Mesendoderm (in vitro differentiated cells): ENCODE results near the gene ADGRD1.
A peak's percentile ranks its signal among the peaks of the same experiment; 100 is the strongest.

Experiments
- DNase-seq: peaks from one replicate; pipeline ENCODE4 v3.0.0; 2013
- H2AK5ac ChIP-seq: 2 replicates; pipeline ENCODE4 v1.6.1; 2013; ENCODE audit warnings: low read length, inconsistent platforms
- H2BK120ac ChIP-seq: 2 replicates; pipeline ENCODE4 v1.6.1; 2013; ENCODE audit warnings: low read depth, mild to moderate bottlenecking, low read length, moderate library complexity, mixed read lengths
- H2BK15ac ChIP-seq: replicated peaks from 2 replicates; pipeline ENCODE4 v1.6.1; 2013; ENCODE audit warnings: low read depth, mild to moderate bottlenecking, moderate library complexity
- H2BK5ac ChIP-seq: 2 replicates; pipeline ENCODE4 v1.6.1; 2013; ENCODE audit warnings: low read length, inconsistent platforms
- H3K18ac ChIP-seq: 2 replicates; pipeline ENCODE4 v1.6.1; 2013; ENCODE audit warnings: mild to moderate bottlenecking, low read length, mixed read lengths
- H3K23ac ChIP-seq: one replicate; pipeline ENCODE4 v1.6.1; 2013; ENCODE audit warnings: low read length
- H3K27ac ChIP-seq: 2 replicates; pipeline ENCODE4 v1.5.1; 2013; ENCODE audit warnings: low read depth, mild to moderate bottlenecking, inconsistent platforms, low read length, moderate library complexity
- H3K27me3 ChIP-seq: 2 replicates; pipeline ENCODE4 v1.6.1; 2013; ENCODE audit warnings: low read length, control low read depth, mild to moderate bottlenecking, inconsistent platforms; ENCODE audit not compliant: insufficient read depth, poor library complexity
- H3K36me3 ChIP-seq: 2 replicates; pipeline ENCODE4 v1.6.1; 2013; ENCODE audit warnings: low read length, inconsistent platforms; ENCODE audit not compliant: control insufficient read depth, insufficient read depth
- H3K4ac ChIP-seq: one replicate; pipeline ENCODE4 v1.6.1; 2013; ENCODE audit warnings: low read depth, mild to moderate bottlenecking, low read length, moderate library complexity
- H3K4me1 ChIP-seq: 2 replicates; pipeline ENCODE4 v1.6.1; 2013; ENCODE audit warnings: low read depth, low read length, inconsistent platforms; ENCODE audit not compliant: control insufficient read depth
- H3K4me2 ChIP-seq: 2 replicates; pipeline ENCODE4 v1.6.1; 2013; ENCODE audit warnings: low read length
- H3K4me3 ChIP-seq: 2 replicates; pipeline ENCODE4 v1.5.1; 2013; ENCODE audit warnings: mild to moderate bottlenecking, low read length
- H3K56ac ChIP-seq: one replicate; pipeline ENCODE4 v1.6.1; 2013; ENCODE audit warnings: low read length
- H3K79me1 ChIP-seq: 2 replicates; pipeline ENCODE4 v1.6.1; 2013; ENCODE audit warnings: low read length, inconsistent platforms
- H3K79me2 ChIP-seq: 2 replicates; pipeline ENCODE4 v1.6.1; 2013; ENCODE audit warnings: mild to moderate bottlenecking, low read length; ENCODE audit not compliant: control insufficient read depth, insufficient read depth
- H3K9ac ChIP-seq: 2 replicates; pipeline ENCODE4 v1.6.1; 2013; ENCODE audit warnings: low read length, inconsistent platforms
- H4K5ac ChIP-seq: one replicate; pipeline ENCODE4 v1.6.1; 2013; ENCODE audit warnings: low read length
- H4K8ac ChIP-seq: one replicate; pipeline ENCODE4 v1.6.1; 2013; ENCODE audit warnings: low read depth, mild to moderate bottlenecking, control low read depth, low read length, moderate library complexity
- WGBS: extraction: QIAGEN DNeasy Blood & Tissue Kit; methylation state at CpG from one replicate; pipeline ENCODE4 v1.1.7; 2013; ENCODE audit warnings: low lambda C conversion rate, missing lambda C conversion rate; ENCODE audit not compliant: insufficient coverage; ENCODE audit errors: extremely low coverage; 5-methylcytosine and 5-hydroxymethylcytosine counted together

ADGRD1 gene

GRCh38 chr12:130944878-130945277, 8.8 kb upstream of the ADGRD1 start:
- Histone ChIP-seq H2BK15ac (no peak overlapping the region), H3K36me3 (no peaks in the 10 kb centered on the region), H3K27me3 (no peaks in the 10 kb centered on the region), H2BK5ac (no peak overlapping the region), H3K23ac (no peak overlapping the region), H3K4ac (no peak overlapping the region), H4K5ac (no peak overlapping the region), H3K4me1 (no peaks in the 10 kb centered on the region), H3K79me2 (no peaks in the 10 kb centered on the region), H3K4me2 (no peak overlapping the region), H3K18ac (no peak overlapping the region), H3K27ac (no peak overlapping the region), H3K56ac (no peak overlapping the region), H2BK120ac (no peak overlapping the region), H3K79me1 (no peaks in the 10 kb centered on the region), H3K4me3 (no peak overlapping the region), H3K9ac (no peak overlapping the region), H4K8ac (no peak overlapping the region), H2AK5ac (no peak overlapping the region)
- no peak for DNase-seq

GRCh38 chr12:130945786-130946492, 7.8 kb upstream of the ADGRD1 start:
- H4K8ac ChIP-seq, result no peak overlapping the region

DNA sequence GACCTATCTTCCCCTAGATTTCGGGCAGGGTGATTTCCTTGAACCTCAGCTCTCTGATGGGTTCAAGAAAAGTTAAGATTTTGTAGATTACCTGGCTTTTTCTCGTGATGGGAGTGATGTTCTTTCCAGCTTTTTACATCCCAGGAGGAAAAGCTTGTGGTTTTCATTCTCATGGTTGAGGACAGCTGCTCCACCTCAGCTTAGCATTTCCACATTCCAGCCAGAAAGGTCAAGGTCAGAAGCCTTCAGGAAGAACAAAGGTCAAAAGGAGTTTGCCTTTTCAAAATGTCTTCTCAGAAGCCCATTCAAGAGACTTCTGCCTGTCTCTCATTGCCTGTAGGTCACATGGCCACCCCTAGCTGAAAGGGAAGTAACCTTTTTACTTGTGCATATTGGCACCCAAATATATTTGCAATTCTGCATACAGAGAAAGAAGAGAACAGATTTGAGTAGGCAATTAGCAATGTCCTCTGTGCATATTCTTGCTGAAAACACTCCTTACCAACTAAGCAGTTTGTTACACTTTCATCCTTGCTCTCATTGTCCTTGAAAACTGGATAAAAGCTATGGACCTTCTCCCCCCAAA, 6.6 kb upstream of the ADGRD1 start:
- H3K27me3 ChIP-seq, result no peaks in the 10 kb centered on the region
- H3K27ac ChIP-seq, result no peak overlapping the region
- no peak overlapping the region for H2BK120ac ChIP-seq
- no peaks in the 10 kb centered on the region for H3K79me1 ChIP-seq
- H4K8ac ChIP-seq, result no peak overlapping the region
- no peak overlapping the region for H3K18ac ChIP-seq
- H3K36me3 ChIP-seq, result no peaks in the 10 kb centered on the region
- no peak overlapping the region for H3K4ac ChIP-seq
- H3K4me3 ChIP-seq, result no peak overlapping the region
- WGBS, result no CpG with 5 or more reads among the region's 2 CpGs
- no peak overlapping the region for H2AK5ac ChIP-seq
- H2BK5ac ChIP-seq, result no peak overlapping the region
- no peak overlapping the region for H3K23ac ChIP-seq
- no peak overlapping the region for H2BK15ac ChIP-seq
- H3K9ac ChIP-seq, result no peak overlapping the region
- H3K79me2 ChIP-seq, result no peaks in the 10 kb centered on the region
- no peak overlapping the region for H4K5ac ChIP-seq
- H3K4me1 ChIP-seq, result peaks cover under 1% of the 10 kb centered on the region
- H3K4me2 ChIP-seq, result no peak overlapping the region
- H3K56ac ChIP-seq, result no peak overlapping the region
- DNase-seq, result no peak

More at GRCh38 chr12:130945786-130946492, 7.8 kb upstream of the ADGRD1 start:
- DNase-seq, result no peak
- H3K56ac ChIP-seq, result no peak overlapping the region
- H2BK120ac ChIP-seq, result no peak overlapping the region
- no peaks in the 10 kb centered on the region for H3K36me3 ChIP-seq
- no peak overlapping the region for H4K5ac ChIP-seq
- no peak overlapping the region for H2AK5ac ChIP-seq
- H3K27ac ChIP-seq, result no peak overlapping the region
- H3K27me3 ChIP-seq, result no peaks in the 10 kb centered on the region
- no peak overlapping the region for H2BK5ac ChIP-seq
- no peak overlapping the region for H2BK15ac ChIP-seq
- no CpG with 5 or more reads among the region's 7 CpGs for WGBS
- H3K4me2 ChIP-seq, result no peak overlapping the region
- H3K79me2 ChIP-seq, result no peaks in the 10 kb centered on the region
- H3K4me1 ChIP-seq, result no peaks in the 10 kb centered on the region
- H3K79me1 ChIP-seq, result no peaks in the 10 kb centered on the region
- H3K23ac ChIP-seq, result no peak overlapping the region
- no peak overlapping the region for H3K4ac ChIP-seq
- no peak overlapping the region for H3K4me3 ChIP-seq
- no peak overlapping the region for H3K9ac ChIP-seq
- no peak overlapping the region for H3K18ac ChIP-seq

DNA sequence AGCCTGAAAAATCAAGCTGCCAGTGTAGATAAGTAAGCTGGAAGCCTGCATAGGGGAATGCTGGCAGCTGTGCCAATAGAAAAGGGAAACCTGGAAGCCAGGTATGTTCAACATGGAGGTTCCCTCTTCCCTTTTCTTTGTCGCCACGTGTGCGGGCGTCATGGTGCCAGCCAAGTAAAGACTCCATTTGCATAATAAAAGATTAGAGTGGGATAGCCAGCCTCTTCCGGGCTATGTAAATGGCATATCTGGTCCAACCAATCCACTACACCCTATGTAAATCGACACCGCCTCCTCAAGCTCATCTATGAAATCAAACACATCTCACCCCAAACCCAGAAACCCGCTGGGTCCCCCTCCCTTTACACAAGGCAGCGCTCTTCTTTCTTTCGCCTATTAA, 5.6 kb upstream of the ADGRD1 start:
- H3K18ac ChIP-seq, result no peak overlapping the region
- no peak overlapping the region for H3K9ac ChIP-seq
- H3K56ac ChIP-seq, result no peak overlapping the region
- H3K4me3 ChIP-seq, result no peak overlapping the region
- H3K27me3 ChIP-seq, result no peaks in the 10 kb centered on the region
- H3K4me1 ChIP-seq, result peaks cover 2% of the 10 kb centered on the region
- H2BK15ac ChIP-seq, result no peak overlapping the region
- peak; percentile 67 for DNase-seq
- H3K4ac ChIP-seq, result no peak overlapping the region
- H4K8ac ChIP-seq, result no peak overlapping the region
- H3K4me2 ChIP-seq, result no peak overlapping the region
- no peak overlapping the region for H2BK120ac ChIP-seq
- no peak overlapping the region for H2AK5ac ChIP-seq
- no peak overlapping the region for H4K5ac ChIP-seq
- H3K23ac ChIP-seq, result no peak overlapping the region
- H3K79me1 ChIP-seq, result no peaks in the 10 kb centered on the region
- H2BK5ac ChIP-seq, result no peak overlapping the region
- H3K79me2 ChIP-seq, result no peaks in the 10 kb centered on the region
- no peak overlapping the region for H3K27ac ChIP-seq
- H3K36me3 ChIP-seq, result no peaks in the 10 kb centered on the region
- no CpG with 5 or more reads among the region's 10 CpGs for WGBS

DNA sequence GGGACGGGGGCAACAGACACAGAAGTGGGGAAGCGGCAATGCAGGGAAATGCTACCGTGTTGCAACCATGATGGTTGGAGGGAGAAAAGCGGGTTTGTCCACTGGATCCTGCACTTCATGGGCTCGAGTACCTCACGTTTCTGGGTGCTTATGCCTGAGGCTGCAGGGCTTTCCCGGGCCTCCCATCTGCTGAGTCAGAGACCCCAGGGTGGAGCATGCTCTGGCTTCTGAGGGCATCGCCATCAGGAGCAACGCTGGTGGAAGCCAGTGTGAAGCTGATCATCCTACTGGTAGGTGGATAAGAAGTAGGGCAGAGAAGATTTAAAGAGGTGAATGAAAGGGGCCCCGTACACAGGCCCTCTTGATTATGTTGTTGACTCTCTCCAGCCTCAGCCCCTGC, 5.0 kb upstream of the ADGRD1 start:
- no peak for DNase-seq
- no peak overlapping the region for H3K27ac ChIP-seq
- H3K18ac ChIP-seq, result no peak overlapping the region
- no peak overlapping the region for H4K5ac ChIP-seq
- H3K4ac ChIP-seq, result no peak overlapping the region
- no peak overlapping the region for H3K56ac ChIP-seq
- WGBS, result no CpG with 5 or more reads among the region's 10 CpGs
- no peak overlapping the region for H2BK120ac ChIP-seq
- H3K79me1 ChIP-seq, result no peaks in the 10 kb centered on the region
- no peak overlapping the region for H3K4me2 ChIP-seq
- H3K79me2 ChIP-seq, result no peaks in the 10 kb centered on the region
- no peak overlapping the region for H2AK5ac ChIP-seq
- no peaks in the 10 kb centered on the region for H3K27me3 ChIP-seq
- no peak overlapping the region for H2BK15ac ChIP-seq
- no peak overlapping the region for H3K9ac ChIP-seq
- H2BK5ac ChIP-seq, result no peak overlapping the region
- peaks cover 6% of the 10 kb centered on the region for H3K4me1 ChIP-seq
- no peaks in the 10 kb centered on the region for H3K36me3 ChIP-seq
- H3K23ac ChIP-seq, result no peak overlapping the region
- H4K8ac ChIP-seq, result no peak overlapping the region
- H3K4me3 ChIP-seq, result no peak overlapping the region

- Histone ChIP-seq H3K4me2 (no peak overlapping the region), H3K36me3 (no peaks in the 10 kb centered on the region), H3K27ac (no peak overlapping the region), H2BK120ac (no peak overlapping the region), H3K4me1 (peaks cover 10% of the 10 kb centered on the region), H3K23ac (no peak overlapping the region), H3K9ac (no peak overlapping the region), H2BK5ac (no peak overlapping the region), H4K5ac (no peak overlapping the region), H2AK5ac (no peak overlapping the region), H3K27me3 (no peaks in the 10 kb centered on the region), H3K4me3 (no peak overlapping the region), H2BK15ac (no peak overlapping the region), H4K8ac (no peak overlapping the region), H3K56ac (no peak overlapping the region), H3K79me2 (no peaks in the 10 kb centered on the region), H3K79me1 (no peaks in the 10 kb centered on the region), H3K4ac (no peak overlapping the region), H3K18ac (no peak overlapping the region)
- no peak for DNase-seq
- WGBS, result no CpG with 5 or more reads among the region's 11 CpGs
Observed at GRCh38 chr12:130949806-130950205, 3.9 kb upstream of the ADGRD1 start.
